ENCODE measurements around the gene USP19. TPM values are rescaled to one million over a fixed set of nuclear protein-coding genes. Genes with fewer than 3 reads are reported as not detected.

The USP19 gene
- total RNA-seq, 1 experiment from 2014 or later, result 72.1 TPM

- intact Hi-C loops (cut with micrococcal nuclease; ENCODE audit: unreplicated experiment), result no loop called here
- H4K20me1 ChIP-seq (ENCODE audit: insufficient read depth), result no peaks in the 10 kb centered on the region
- H3K9me3 ChIP-seq (ENCODE audit: insufficient read depth, low read depth), result no peaks in the 10 kb centered on the region
- POLR2A ChIA-PET (ENCODE audit: unreplicated experiment), result no interaction called here
- CTCF ChIA-PET, result no interaction called here
- no peak for DNase-seq
- no TSS peak for BruUV-seq (replicated peaks)
- H3K9me2 ChIP-seq (ENCODE audit: insufficient read depth), result no peaks in the 10 kb centered on the region
- no peak overlapping the region for H3K27ac ChIP-seq
- peaks cover 10% of the 10 kb centered on the region for H3K4me1 ChIP-seq (replicated peaks; ENCODE audit: insufficient read depth)
- TF ChIP-seq EZH2 (IDR thresholded peaks at IDR 0.05; ENCODE audit: low read depth) (no peak), CTCF (conservative IDR thresholded peaks at IDR 0.05) (no peak)
- no peaks in the 10 kb centered on the region for H3K27me3 ChIP-seq (ENCODE audit: insufficient read depth, low read depth)
- H3K4me2 ChIP-seq, result no peak overlapping the region
- peaks cover 26% of the 10 kb centered on the region for H3K79me2 ChIP-seq (ENCODE audit: low read depth)
- no peak overlapping the region for H2AFZ ChIP-seq
- peaks cover 11% of the 10 kb centered on the region; the same call in 1 of the 2 replicates for H3K36me3 ChIP-seq (ENCODE audit: low read depth)
- no peak overlapping the region for H3K4me3 ChIP-seq
- H3F3A ChIP-seq (ENCODE audit: insufficient read depth, low read depth), result peaks cover 29% of the 10 kb centered on the region
These were observed 1.8 kb upstream of the USP19 start for GRCh38 chr3:49122451-49122850.

- Histone ChIP-seq H3K4me2 (no peak overlapping the region), H3K4me1 (replicated peaks; ENCODE audit: insufficient read depth) (peaks cover 10% of the 10 kb centered on the region), H3K9me3 (ENCODE audit: insufficient read depth, low read depth) (no peaks in the 10 kb centered on the region), H3K27ac (no peak overlapping the region), H3K27me3 (ENCODE audit: insufficient read depth, low read depth) (no peaks in the 10 kb centered on the region), H3K36me3 (ENCODE audit: low read depth) (peaks cover 11% of the 10 kb centered on the region; the same call in 1 of the 2 replicates), H3F3A (ENCODE audit: insufficient read depth, low read depth) (peaks cover 29% of the 10 kb centered on the region), H2AFZ (no peak overlapping the region), H3K4me3 (no peak overlapping the region), H3K79me2 (ENCODE audit: low read depth) (peaks cover 26% of the 10 kb centered on the region), H3K9me2 (ENCODE audit: insufficient read depth) (no peaks in the 10 kb centered on the region), H4K20me1 (ENCODE audit: insufficient read depth) (no peaks in the 10 kb centered on the region)
- TF ChIP-seq CTCF (conservative IDR thresholded peaks at IDR 0.05) (no peak), EZH2 (IDR thresholded peaks at IDR 0.05; ENCODE audit: low read depth) (no peak)
- BruUV-seq (replicated peaks), result no TSS peak
- intact Hi-C loops (cut with micrococcal nuclease; ENCODE audit: unreplicated experiment), result no loop called here
- ChIA-PET POLR2A (ENCODE audit: unreplicated experiment) (no interaction called here), CTCF (no interaction called here)
- no peak for DNase-seq
These were observed 1.4 kb upstream of the USP19 start for GRCh38 chr3:49122022-49122421.

- peak overlapping the region; percentile 99; the same call in 1 of the 2 replicates for H3K4me2 ChIP-seq
- peaks cover 11% of the 10 kb centered on the region; the same call in 1 of the 2 replicates for H3K36me3 ChIP-seq (ENCODE audit: low read depth)
- no peak overlapping the region for H2AFZ ChIP-seq
- no peak for DNase-seq
- no peaks in the 10 kb centered on the region for H3K9me2 ChIP-seq (ENCODE audit: insufficient read depth)
- CTCF ChIA-PET, result interaction anchor here (0.6 to 0.9 kb wide), 2 partner anchors 27 to 437 kb away, joined by 3 to 4 read pairs; partner anchors contain the start of gene QRICH1
- no peaks in the 10 kb centered on the region for H3K27me3 ChIP-seq (ENCODE audit: insufficient read depth, low read depth)
- H3F3A ChIP-seq (ENCODE audit: insufficient read depth, low read depth), result peaks cover 29% of the 10 kb centered on the region
- H4K20me1 ChIP-seq (ENCODE audit: insufficient read depth), result no peaks in the 10 kb centered on the region
- POLR2A ChIA-PET (ENCODE audit: unreplicated experiment), result interaction anchor here (0.5 to 0.9 kb wide), 10 partner anchors 10 to 1265 kb away, joined by 3 to 6 read pairs (median 4); partner anchors contain the start of gene LAMB2
- peaks cover 26% of the 10 kb centered on the region for H3K79me2 ChIP-seq (ENCODE audit: low read depth)
- intact Hi-C loops (cut with micrococcal nuclease; ENCODE audit: unreplicated experiment), result no loop called here
- BruUV-seq (replicated peaks), result no TSS peak
- no peaks in the 10 kb centered on the region for H3K9me3 ChIP-seq (ENCODE audit: insufficient read depth, low read depth)
- no peak for TF ChIP-seq EZH2 (IDR thresholded peaks at IDR 0.05; ENCODE audit: low read depth)
- no peak for TF ChIP-seq CTCF (conservative IDR thresholded peaks at IDR 0.05)
- peak overlapping the region; percentile 76 for H3K27ac ChIP-seq
- H3K4me1 ChIP-seq (replicated peaks; ENCODE audit: insufficient read depth), result peaks cover 10% of the 10 kb centered on the region
- H3K4me3 ChIP-seq, result peak overlapping the region; percentile 69
These were observed 611 bp upstream of the USP19 start for GRCh38 chr3:49121132-49121736.
